Lung (tissue), 12 donors: ENCODE measurements around the gene USP31. TPM values are rescaled to one million over a fixed set of nuclear protein-coding genes. Genes with fewer than 3 reads are reported as not detected.

Experiments used
- ATAC-seq: fragments of 200-7000 bp; cut with Tn5 transposase; one replicate; pipeline ENCODE4 v1.9.1; 2020; ENCODE audit warnings: moderate number of reproducible peaks; ENCODE audit not compliant: insufficient read depth, low FRiP score
- DNase-seq, 3 donors: peaks; one replicate each; pipeline ENCODE4 v3.0.0-alpha.2; 2013 to 2017
- H3K27ac ChIP-seq, 2 donors: one replicate each; pipeline ENCODE4 v1.5.1; 2013; ENCODE audit warnings: mild to moderate bottlenecking in 2 of 2, moderate library complexity in 2 of 2, control low read depth in 1 of 2, inconsistent platforms in 1 of 2, low read depth in 1 of 2, low read length in 1 of 2
- H3K27me3 ChIP-seq, 3 donors: one replicate each; pipeline ENCODE4 v1.5.1; 2013; ENCODE audit warnings: low read length in 2 of 3; ENCODE audit not compliant: control insufficient read depth in 3 of 3, insufficient read depth in 3 of 3
- H3K36me3 ChIP-seq, 4 donors: one replicate each; pipeline ENCODE4 v1.5.1; 2013; ENCODE audit warnings: low read length in 4 of 4, mild to moderate bottlenecking in 1 of 4, moderate library complexity in 1 of 4; ENCODE audit not compliant: control insufficient read depth in 4 of 4, insufficient read depth in 4 of 4
- H3K4me1 ChIP-seq, 5 donors: one replicate each; pipeline ENCODE4 v1.5.1; 2013; ENCODE audit warnings: low read length in 5 of 5, mild to moderate bottlenecking in 2 of 5, moderate library complexity in 1 of 5; ENCODE audit not compliant: control insufficient read depth in 5 of 5, insufficient read depth in 5 of 5
- H3K4me3 ChIP-seq: one replicate; pipeline ENCODE4 v1.5.1; 2013; ENCODE audit warnings: mild to moderate bottlenecking, control low read depth, moderate library complexity
- H3K9ac ChIP-seq, 2 donors: one replicate each; pipeline ENCODE4 v1.5.1; 2013; ENCODE audit warnings: low read length in 2 of 2, control low read depth in 1 of 2; ENCODE audit not compliant: insufficient read depth in 1 of 2
- H3K9me3 ChIP-seq, 4 donors: one replicate each; pipeline ENCODE4 v1.5.1; 2013; ENCODE audit warnings: low read length in 3 of 4, mild to moderate bottlenecking in 1 of 4, moderate library complexity in 1 of 4; ENCODE audit not compliant: control insufficient read depth in 4 of 4, insufficient read depth in 3 of 4
- CTCF ChIP-seq: IDR thresholded peaks from 2 replicates; pipeline ENCODE4 v1.5.1; 2012; ENCODE audit warnings: mild to moderate bottlenecking; ENCODE audit errors: control extremely low read depth, extremely low read depth
- WGBS, 2 donors: extraction: QIAGEN DNeasy Blood & Tissue Kit; methylation state at CpG; one replicate each; pipeline ENCODE4 v1.1.7; 2013; 5-methylcytosine and 5-hydroxymethylcytosine counted together
- polyA plus RNA-seq, 2 donors: library from polyadenylated mRNA; stranded (reverse); fragments of 200-250 nt; gene quantifications; one replicate each; pipeline ENCODE4 v1.2.1, GENCODE V29; 2013
- total RNA-seq, 2 donors: library from RNA; depleted of rRNA in 1 of 2; stranded (reverse); fragments of >200 nt in 1 of 2; gene quantifications; one replicate each; pipeline ENCODE4 v1.2.1, GENCODE V29; 2014 to 2021
- donor health status: control.
- donor health status: control.
- donor health status: Bipolar disorder and iron deficiency.
- donor health status: healthy.
- donor health status: DM: yes; HTN: yes; CAD: no.

Gene USP31
- total and polyA plus RNA-seq, 4 donors = 3.4 to 26.3 (median 10.0) TPM

- ATAC-seq = peak; percentile 87
- Histone ChIP-seq H3K9me3 (no peaks in the 10 kb centered on the region), H3K9ac (no peak overlapping the region), H3K4me3 (no peak overlapping the region), H3K4me1 (no peaks in the 10 kb centered on the region), H3K36me3 (peaks cover 0 to 4% (median 0%) of the 10 kb centered on the region in 4 donors), H3K27ac (no peak overlapping the region), H3K27me3 (no peaks in the 10 kb centered on the region)
- TF ChIP-seq CTCF = peak; percentile 51
- WGBS, 2 donors = 30 to 32% methylated on average over 9 of the region's 9 CpGs
- DNase-seq = peak; percentile 61 to 72 (median 66)
Measured at GRCh38 chr16:23060458-23061320, 88.6 kb downstream of the USP31 start.

- peaks cover 0 to 1% (median 0%) of the 10 kb centered on the region in 4 donors for H3K36me3 ChIP-seq
- no peaks in the 10 kb centered on the region for H3K4me1 ChIP-seq
- no peaks in the 10 kb centered on the region for H3K27me3 ChIP-seq
- no peak overlapping the region for H3K4me3 ChIP-seq
- H3K27ac ChIP-seq = no peak overlapping the region
- WGBS, 2 donors = 63 to 66% methylated on average over 5 of the region's 5 CpGs
- no peak for ATAC-seq
- H3K9ac ChIP-seq = no peak overlapping the region
- TF ChIP-seq CTCF = no peak
- peaks cover 0 to 1% (median 0%) of the 10 kb centered on the region in 4 donors for H3K9me3 ChIP-seq
- DNase-seq = no peak
Measured at GRCh38 chr16:23059433-23059832, 89.8 kb downstream of the USP31 start.

DNA sequence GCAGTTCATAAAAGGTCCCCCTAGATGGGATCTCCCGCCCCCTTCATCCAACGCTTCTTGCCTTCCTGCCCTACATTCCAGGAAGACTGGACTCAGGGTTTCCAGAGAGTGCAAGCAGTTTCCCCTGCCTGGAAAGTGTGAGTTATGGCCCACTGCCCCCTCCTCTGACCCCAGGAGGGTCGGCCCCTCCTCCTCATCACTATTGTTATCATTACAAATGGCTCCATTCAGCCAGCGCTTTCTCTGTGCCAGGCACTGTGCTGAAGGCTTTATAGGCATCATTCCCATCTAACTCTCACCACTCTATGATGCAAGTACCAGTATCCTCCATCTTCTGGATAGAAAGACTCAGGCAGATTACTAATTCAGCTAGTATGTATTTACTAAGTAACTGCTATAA, 90.7 kb downstream of the USP31 start:
- H3K9ac ChIP-seq = no peak overlapping the region
- H3K36me3 ChIP-seq = no peaks in the 10 kb centered on the region
- no peaks in the 10 kb centered on the region for H3K4me1 ChIP-seq
- H3K27ac ChIP-seq = no peak overlapping the region
- ATAC-seq (no peak), DNase-seq (no peak)
- no peaks in the 10 kb centered on the region for H3K27me3 ChIP-seq
- H3K9me3 ChIP-seq = peaks cover 0 to 1% (median 0%) of the 10 kb centered on the region in 4 donors
- TF ChIP-seq CTCF = no peak
- no peak overlapping the region for H3K4me3 ChIP-seq
- 33 to 45% methylated on average over 4 of the region's 4 CpGs for WGBS, 2 donors
